ENCODE data around the gene GPR179.

Gene GPR179

DNA sequence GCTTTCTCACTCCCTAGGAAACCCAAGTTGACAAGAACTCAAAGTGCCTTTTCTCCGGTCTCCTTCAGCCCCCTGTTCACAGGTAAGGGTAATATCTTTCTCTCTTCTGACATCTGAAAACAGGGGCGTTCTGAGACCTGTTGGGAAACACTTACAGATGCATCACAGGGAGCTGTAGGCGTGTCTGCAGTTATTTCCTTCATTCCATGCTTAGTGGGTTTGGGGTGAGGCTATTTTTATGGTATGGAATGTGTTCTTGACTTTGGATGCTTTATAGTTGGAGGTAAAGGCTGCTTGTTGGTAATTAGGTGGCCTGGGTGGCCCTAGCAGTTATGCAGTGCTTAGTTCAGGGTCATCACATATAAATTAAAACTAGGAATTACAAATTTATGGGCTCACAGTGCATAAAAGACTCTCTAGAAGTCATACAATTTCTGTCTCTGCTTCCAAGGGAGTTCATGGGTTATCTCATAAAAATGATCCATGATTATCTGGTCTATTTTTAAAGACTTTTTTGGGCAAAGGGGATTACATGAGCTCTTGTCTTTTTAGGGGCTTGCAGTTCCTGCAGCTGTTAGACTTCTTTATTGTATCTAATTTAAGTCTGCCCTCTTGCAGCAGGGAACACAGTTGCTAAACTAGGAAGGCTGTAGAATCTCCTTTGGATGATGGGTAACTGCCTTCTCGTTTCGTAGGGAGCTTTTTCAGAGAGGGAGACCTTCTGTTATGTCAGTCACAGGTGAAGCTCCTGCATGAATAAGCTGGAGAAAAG lies 18.1 kb upstream of the GPR179 start:
- no peak for DNase-seq (ENCODE audit: low read depth)
- no peak for TF ChIP-seq CTCF (IDR thresholded peaks at IDR 0.05; ENCODE audit: low read length, missing control alignments)
- H3K4me3 ChIP-seq (replicated peaks; ENCODE audit: low read depth, low read length): no peak overlapping the region

DNA sequence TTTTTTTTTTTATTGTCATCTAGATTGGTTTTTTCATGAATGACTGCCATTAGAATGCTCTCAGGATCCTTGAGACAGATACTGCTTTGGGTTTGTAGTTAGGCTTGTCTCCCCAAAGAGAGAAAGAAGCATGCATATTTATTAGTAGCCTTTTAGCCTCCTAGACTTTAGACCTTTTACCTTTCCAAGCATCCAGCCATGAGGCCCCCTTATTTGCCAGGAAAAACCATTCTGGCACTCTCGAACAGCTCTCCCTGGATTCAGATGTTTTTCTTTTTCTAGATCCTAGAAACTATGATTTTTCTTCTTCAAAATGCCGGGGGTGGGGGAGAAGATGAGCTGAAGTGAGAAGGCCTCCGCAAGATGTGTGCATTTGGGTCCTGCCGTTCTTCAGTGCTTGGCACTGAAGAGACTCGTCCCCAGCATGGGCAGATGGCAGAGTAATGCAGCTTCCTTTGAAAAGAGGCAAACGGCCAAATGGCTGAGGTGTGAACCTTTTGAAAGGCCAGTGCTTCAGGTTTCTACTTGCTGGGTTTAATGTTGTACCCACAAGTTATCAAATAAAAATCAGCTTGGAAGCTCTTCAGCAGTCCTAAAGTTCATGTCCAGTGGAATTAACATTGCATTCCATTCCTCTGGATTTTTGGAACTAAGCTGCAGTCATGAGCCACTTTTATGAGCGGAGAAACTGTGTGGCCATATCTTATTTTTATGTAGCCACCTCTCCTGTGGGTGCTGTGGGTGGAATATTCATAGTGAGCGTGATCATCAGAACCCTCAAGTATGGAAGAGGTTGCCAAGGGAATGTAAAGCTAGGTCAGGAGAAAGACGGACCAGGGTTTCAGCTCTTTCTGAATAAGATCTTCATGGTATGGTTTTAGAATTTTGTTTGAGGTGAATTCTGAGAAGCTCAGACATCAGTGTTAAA lies 15.1 kb upstream of the GPR179 start:
- H3K4me3 ChIP-seq (replicated peaks; ENCODE audit: low read depth, low read length): no peak overlapping the region
- DNase-seq (ENCODE audit: low read depth): no peak
- no peak for TF ChIP-seq CTCF (IDR thresholded peaks at IDR 0.05; ENCODE audit: low read length, missing control alignments)

GRCh38 chr17:38357486-38358123 lies 13.8 kb upstream of the GPR179 start:
- no peak overlapping the region for H3K4me3 ChIP-seq (replicated peaks; ENCODE audit: low read depth, low read length)
- DNase-seq (ENCODE audit: low read depth): no peak
- TF ChIP-seq CTCF (IDR thresholded peaks at IDR 0.05; ENCODE audit: low read length, missing control alignments): no peak

- DNase-seq (ENCODE audit: low read depth): no peak
- no peak overlapping the region for H3K4me3 ChIP-seq (replicated peaks; ENCODE audit: low read depth, low read length)
- TF ChIP-seq CTCF (IDR thresholded peaks at IDR 0.05; ENCODE audit: low read length, missing control alignments): no peak
These were observed 11.5 kb upstream of the GPR179 start for GRCh38 chr17:38355251-38355650.

GRCh38 chr17:38354466-38354865 lies 10.7 kb upstream of the GPR179 start:
- no peak for DNase-seq (ENCODE audit: low read depth)
- H3K4me3 ChIP-seq (replicated peaks; ENCODE audit: low read depth, low read length): no peak overlapping the region
- TF ChIP-seq CTCF (IDR thresholded peaks at IDR 0.05; ENCODE audit: low read length, missing control alignments): no peak

DNA sequence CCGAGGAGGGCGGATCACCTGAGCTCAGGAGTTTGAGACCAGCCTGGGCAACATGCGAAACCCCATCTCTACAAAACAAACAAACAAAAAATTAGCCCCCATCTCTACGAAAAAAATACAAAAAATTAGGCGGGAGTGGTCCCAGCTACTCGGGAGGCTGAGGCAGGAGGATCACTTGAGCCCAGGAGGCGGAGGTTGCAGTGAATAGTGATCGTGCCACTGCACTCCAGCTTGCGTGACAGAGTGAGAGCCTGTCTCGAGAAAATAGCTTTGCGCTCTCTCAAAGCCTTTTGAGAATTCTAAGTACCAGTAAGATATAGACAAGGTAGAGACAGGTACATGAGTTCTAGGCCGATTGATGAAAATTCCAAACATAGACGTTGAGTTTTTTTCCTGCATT lies 9.9 kb upstream of the GPR179 start:
- peak overlapping the region; percentile 2 for H3K4me3 ChIP-seq (replicated peaks; ENCODE audit: low read depth, low read length)
- no peak for DNase-seq (ENCODE audit: low read depth)

More for the DNA sequence above, 9.9 kb upstream of the GPR179 start:
- no peak for TF ChIP-seq CTCF (IDR thresholded peaks at IDR 0.05; ENCODE audit: low read length, missing control alignments)

All from fibroblast of pulmonary artery (primary cell).